ENCODE measurements around the gene WDR88.
"Not testable (repeated sequence)": the region's sequence is repeated elsewhere in the genome, so short reads cannot be mapped to it uniquely, and the experiment has no call there.

Gene WDR88

GRCh38 chr19:33222255-33222654, 90.3 kb downstream of the WDR88 start:
- not testable (repeated sequence) for H3K36me3 ChIP-seq (ENCODE audit: control insufficient read depth, insufficient read depth, low read length); H3K4me1 ChIP-seq (ENCODE audit: control insufficient read depth, insufficient read depth, low read length); H3K4me3 ChIP-seq (ENCODE audit: low read length); H3K9ac ChIP-seq (ENCODE audit: low read length); H3K9me3 ChIP-seq (ENCODE audit: control insufficient read depth, low read length)
- H3K27me3 ChIP-seq (ENCODE audit: control insufficient read depth, insufficient read depth, low read length), result peaks cover 54% of the 10 kb centered on the region

GRCh38 chr19:33224694-33225457, 93.0 kb downstream of the WDR88 start:
- Histone ChIP-seq H3K9me3 (ENCODE audit: control insufficient read depth, low read length) (peaks cover 4% of the 10 kb centered on the region), H3K36me3 (ENCODE audit: control insufficient read depth, insufficient read depth, low read length) (no peaks in the 10 kb centered on the region), H3K4me3 (ENCODE audit: low read length) (no peak overlapping the region), H3K27me3 (ENCODE audit: control insufficient read depth, insufficient read depth, low read length) (peaks cover 47% of the 10 kb centered on the region), H3K4me1 (ENCODE audit: control insufficient read depth, insufficient read depth, low read length) (peaks cover 8% of the 10 kb centered on the region), H3K9ac (ENCODE audit: low read length) (no peak overlapping the region)
